Thoracic aorta (tissue), 2 donors: ENCODE data around the gene PTPRN2. TPM values are rescaled to one million over a fixed set of nuclear protein-coding genes. Genes with fewer than 3 reads are reported as not detected.

Source experiments
- ATAC-seq: fragments of 150-250 bp; one replicate; pipeline ENCODE4 v1.8.0; 2017; ENCODE audit warnings: low read depth; ENCODE audit not compliant: insufficient number of reproducible peaks, low FRiP score
- DNase-seq: peaks from one replicate; pipeline ENCODE4 v3.0.0-alpha.2; 2020; ENCODE audit warnings: low spot score
- H3K27ac ChIP-seq, 2 donors: fragments of 200-600 bp; sonication (generic); 1 replicate in 1 of 2; 2 replicates in 1 of 2; pipeline ENCODE4 v1.5.1; 2016; ENCODE audit warnings: mild to moderate bottlenecking in 2 of 2, moderate library complexity in 2 of 2
- H3K27me3 ChIP-seq: fragments of 200-600 bp; sonication (generic); replicated peaks from 2 replicates; pipeline ENCODE4 v1.6.0; 2016; ENCODE audit warnings: mild to moderate bottlenecking; ENCODE audit not compliant: insufficient read depth
- H3K36me3 ChIP-seq: fragments of 200-600 bp; sonication (generic); one replicate; pipeline ENCODE4 v1.5.1; 2016
- H3K4me1 ChIP-seq, 2 donors: fragments of 200-600 bp; sonication (generic); 1 replicate in 1 of 2; 2 replicates in 1 of 2; pipeline versions ENCODE4 v1.5.1 to v1.6.0; 2016; ENCODE audit warnings: low read depth in 2 of 2, mild to moderate bottlenecking in 1 of 2; ENCODE audit not compliant: control insufficient read depth in 1 of 2
- H3K4me3 ChIP-seq: fragments of 200-600 bp; sonication (generic); 2 replicates; pipeline ENCODE4 v1.5.1; 2016; ENCODE audit warnings: mild to moderate bottlenecking
- H3K9me3 ChIP-seq: fragments of 200-600 bp; sonication (generic); 2 replicates; pipeline ENCODE4 v1.5.1; 2016
- total RNA-seq, 2 donors: library from RNA; depleted of rRNA; stranded (reverse); fragments of >200 nt; gene quantifications; one replicate each; pipeline versions ENCODE4 v1.1.0 to v1.2.3, GENCODE V29; 2016
- TF ChIP-seq, protein P1 (sequence below): fragments of 200-600 bp; sonication (generic); IDR thresholded peaks from one replicate; pipeline ENCODE4 v1.5.1; 2019; ENCODE audit warnings: antibody characterized with exemption

Gene PTPRN2
- total RNA-seq, 2 donors from 2014 or later, result 2.2 to 3.1 TPM

DNA sequence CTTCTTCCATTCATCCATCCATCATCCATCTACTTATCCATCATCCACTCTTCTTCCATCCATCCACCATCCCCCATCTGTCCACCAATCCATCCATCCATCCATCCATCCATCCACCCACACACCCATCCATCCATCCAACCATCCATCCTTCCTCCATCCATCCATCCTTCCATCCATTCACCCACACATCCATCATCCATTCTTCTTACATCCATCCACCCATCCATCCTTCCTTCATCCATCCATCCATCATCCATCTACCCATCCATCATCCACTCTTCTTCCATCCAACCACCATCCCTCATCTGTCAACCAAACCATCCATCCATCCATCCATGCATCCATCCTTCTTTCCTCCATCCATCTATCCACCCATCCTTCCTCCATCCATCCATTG is 821.5 kb downstream of the PTPRN2 start:
- H3K36me3 ChIP-seq, result no peaks in the 10 kb centered on the region
- TF ChIP-seq, protein P1, sequence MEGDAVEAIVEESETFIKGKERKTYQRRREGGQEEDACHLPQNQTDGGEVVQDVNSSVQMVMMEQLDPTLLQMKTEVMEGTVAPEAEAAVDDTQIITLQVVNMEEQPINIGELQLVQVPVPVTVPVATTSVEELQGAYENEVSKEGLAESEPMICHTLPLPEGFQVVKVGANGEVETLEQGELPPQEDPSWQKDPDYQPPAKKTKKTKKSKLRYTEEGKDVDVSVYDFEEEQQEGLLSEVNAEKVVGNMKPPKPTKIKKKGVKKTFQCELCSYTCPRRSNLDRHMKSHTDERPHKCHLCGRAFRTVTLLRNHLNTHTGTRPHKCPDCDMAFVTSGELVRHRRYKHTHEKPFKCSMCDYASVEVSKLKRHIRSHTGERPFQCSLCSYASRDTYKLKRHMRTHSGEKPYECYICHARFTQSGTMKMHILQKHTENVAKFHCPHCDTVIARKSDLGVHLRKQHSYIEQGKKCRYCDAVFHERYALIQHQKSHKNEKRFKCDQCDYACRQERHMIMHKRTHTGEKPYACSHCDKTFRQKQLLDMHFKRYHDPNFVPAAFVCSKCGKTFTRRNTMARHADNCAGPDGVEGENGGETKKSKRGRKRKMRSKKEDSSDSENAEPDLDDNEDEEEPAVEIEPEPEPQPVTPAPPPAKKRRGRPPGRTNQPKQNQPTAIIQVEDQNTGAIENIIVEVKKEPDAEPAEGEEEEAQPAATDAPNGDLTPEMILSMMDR, result no peak
- H3K9me3 ChIP-seq, result peaks cover 5% of the 10 kb centered on the region
- no peaks in the 10 kb centered on the region for H3K27me3 ChIP-seq
- no peaks in the 10 kb centered on the region for H3K4me1 ChIP-seq
- DNase-seq (no peak), ATAC-seq (no peak)
- no peak overlapping the region for H3K27ac ChIP-seq
- H3K4me3 ChIP-seq, result no peak overlapping the region

GRCh38 chr7:157764946-157765537 is 822.6 kb downstream of the PTPRN2 start:
- Histone ChIP-seq H3K36me3 (no peaks in the 10 kb centered on the region), H3K4me3 (no peak overlapping the region), H3K27me3 (no peaks in the 10 kb centered on the region), H3K27ac (no peak overlapping the region), H3K9me3 (no peaks in the 10 kb centered on the region), H3K4me1 (no peaks in the 10 kb centered on the region)
- DNase-seq (no peak), ATAC-seq (no peak)
- TF ChIP-seq, protein P1, result no peak

DNA sequence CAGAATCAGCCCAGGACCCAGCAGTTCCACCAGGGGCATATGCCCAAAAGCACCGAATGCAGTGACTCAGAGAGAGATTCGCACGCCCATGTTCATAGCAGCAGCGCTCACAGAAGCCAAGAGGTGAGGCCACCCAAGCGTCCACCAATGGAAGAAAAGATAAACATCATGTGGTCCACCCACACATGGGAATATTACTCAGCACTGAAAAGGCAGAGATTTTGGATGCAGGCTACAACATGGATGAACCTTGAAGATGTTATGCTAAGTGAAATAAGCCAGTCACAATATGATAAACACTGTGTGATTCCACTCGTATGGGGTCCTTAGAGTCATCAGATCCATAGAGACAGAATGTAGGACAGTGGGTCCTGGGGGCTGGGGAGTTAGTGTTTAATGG is 823.4 kb downstream of the PTPRN2 start:
- ATAC-seq, result no peak
- TF ChIP-seq, protein P1, result no peak

GRCh38 chr7:157763279-157764000 is 824.2 kb downstream of the PTPRN2 start:
- Histone ChIP-seq H3K4me1 (no peaks in the 10 kb centered on the region), H3K27me3 (no peaks in the 10 kb centered on the region), H3K27ac (no peak overlapping the region), H3K9me3 (no peaks in the 10 kb centered on the region), H3K4me3 (no peak overlapping the region), H3K36me3 (no peaks in the 10 kb centered on the region)
- ATAC-seq, result peak; percentile 28
- DNase-seq, result no peak
- TF ChIP-seq, protein P1, result no peak

More for the DNA sequence above, 823.4 kb downstream of the PTPRN2 start:
- no peaks in the 10 kb centered on the region for H3K9me3 ChIP-seq
- DNase-seq, result no peak
- no peaks in the 10 kb centered on the region for H3K27me3 ChIP-seq
- no peak overlapping the region for H3K27ac ChIP-seq
- no peak overlapping the region for H3K4me3 ChIP-seq
- no peaks in the 10 kb centered on the region for H3K4me1 ChIP-seq
- no peaks in the 10 kb centered on the region for H3K36me3 ChIP-seq

DNA sequence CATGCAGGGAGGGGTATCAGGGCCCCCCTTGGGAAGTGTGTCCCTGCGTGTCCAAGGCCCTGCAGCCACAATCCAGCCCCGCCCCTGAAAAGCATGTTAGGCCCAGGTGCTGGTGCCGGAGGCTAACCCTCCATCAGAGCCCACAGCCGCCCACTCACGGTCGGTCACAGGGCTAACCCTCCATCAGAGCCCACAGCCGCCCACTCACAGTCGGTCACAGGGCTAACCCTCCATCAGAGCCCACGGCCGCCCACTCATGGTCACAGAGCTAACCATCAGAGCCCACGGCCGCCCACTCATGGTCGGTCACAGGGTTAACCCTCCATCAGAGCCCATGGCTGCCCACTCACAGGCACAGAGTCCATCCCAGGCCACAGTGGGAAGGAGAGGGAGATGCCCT is 824.8 kb downstream of the PTPRN2 start:
- Histone ChIP-seq H3K27me3 (no peaks in the 10 kb centered on the region), H3K36me3 (no peaks in the 10 kb centered on the region), H3K4me1 (no peaks in the 10 kb centered on the region), H3K27ac (no peak overlapping the region), H3K9me3 (no peaks in the 10 kb centered on the region), H3K4me3 (no peak overlapping the region)
- DNase-seq (no peak), ATAC-seq (no peak)
- TF ChIP-seq, protein P1, result no peak
